Esophagus muscularis mucosa (tissue), 4 donors: ENCODE data around the gene MTMR11. TPM values are rescaled to one million over a fixed set of nuclear protein-coding genes. Genes with fewer than 3 reads are reported as not detected.

Experiments
- DNase-seq: peaks from one replicate; pipeline ENCODE4 v3.0.0-alpha.2; 2017; ENCODE audit errors: extremely low spot score
- H3K27ac ChIP-seq, 4 donors: fragments of 200-600 bp; sonication (generic); replicated peaks in 1 of 4; 1 replicate in 3 of 4; 2 replicates in 1 of 4; pipeline ENCODE4 v1.5.1; 2016 to 2019; ENCODE audit warnings: mild to moderate bottlenecking in 1 of 4
- H3K27me3 ChIP-seq, 4 donors: fragments of 200-600 bp; sonication (generic); one replicate each; pipeline versions ENCODE4 v1.5.1 to v1.6.0; 2016 to 2019
- H3K36me3 ChIP-seq, 4 donors: fragments of 200-600 bp; sonication (generic); one replicate each; pipeline ENCODE4 v1.5.1; 2016 to 2019
- H3K4me1 ChIP-seq, 4 donors: fragments of 200-600 bp; sonication (generic); one replicate each; pipeline ENCODE4 v1.5.1; 2016 to 2019
- H3K4me3 ChIP-seq, 4 donors: fragments of 200-600 bp; sonication (generic); 1 replicate in 2 of 4; 2 replicates in 2 of 4; pipeline ENCODE4 v1.5.1; 2016 to 2019; ENCODE audit warnings: mild to moderate bottlenecking in 4 of 4, moderate library complexity in 1 of 4
- H3K9me3 ChIP-seq, 4 donors: fragments of 200-600 bp; sonication (generic); 1 replicate in 3 of 4; 2 replicates in 1 of 4; pipeline ENCODE4 v1.5.1; 2016 to 2019
- EP300 ChIP-seq: sonication (generic); formaldehyde crosslinking; IDR thresholded peaks from one replicate; pipeline ENCODE4 v1.6.1; 2017; ENCODE audit warnings: antibody characterized with exemption
- POLR2A ChIP-seq: fragments of 450-650 bp; IDR thresholded peaks from one replicate; pipeline ENCODE4 v1.6.1; 2017; ENCODE audit warnings: antibody characterized with exemption, moderate library complexity, mild to moderate bottlenecking, low read depth
- POLR2AphosphoS5 ChIP-seq, 2 donors: sonication (generic); formaldehyde crosslinking; IDR thresholded peaks; one replicate each; pipeline ENCODE4 v1.6.1; 2017; ENCODE audit warnings: antibody characterized with exemption in 2 of 2
- WGBS: methylation state at CpG from one replicate; pipeline ENCODE4 v1.1.5; 2018; 5-methylcytosine and 5-hydroxymethylcytosine counted together
- intact Hi-C: fragments of 100-400 bp; cut with DNase I; formaldehyde crosslinking; loops from one replicate; pipeline ENCODE4 v1.15.1; 2023
- total RNA-seq, 4 donors: library from RNA; depleted of rRNA; stranded (reverse); fragments of >200 nt; gene quantifications; one replicate each; pipeline versions ENCODE4 v1.1.0 to v1.2.1, GENCODE V29; 2016
- TF ChIP-seq, protein P1 (sequence below), 3 experiments: fragments of 200-600 bp in 2 of 3; fragments of 450-650 bp in 1 of 3; sonication (generic) in 2 of 3; IDR thresholded peaks; one replicate each; pipeline ENCODE4 v1.5.1; 2017 to 2019; ENCODE audit warnings: antibody characterized with exemption in 3 of 3, mild to moderate bottlenecking in 2 of 3, moderate library complexity in 1 of 3

Gene MTMR11
- 10 to 100 TPM in 2 of 4 donors, 1 to 10 TPM in 2; 7.3 to 15.0 (median 10.5) TPM for total RNA-seq

GRCh38 chr1:149936170-149936991 is at the start of gene MTMR11:
Gene MTMR11 (minus strand): TSS chr1:149936879. CDS start chr1:149936647, 232 bp downstream.
- H3K9me3 ChIP-seq = no peaks in the 10 kb centered on the region
- peaks cover 0 to 24% (median 8%) of the 10 kb centered on the region in 4 donors for H3K36me3 ChIP-seq
- 18% methylated on average over 18 of the region's 18 CpGs for WGBS
- no peaks in the 10 kb centered on the region for H3K27me3 ChIP-seq
- DNase-seq = no peak
- intact Hi-C loops = no loop called here
- peak within 1 kb of the TSS; percentile 81 to 84 (median 82) for H3K27ac ChIP-seq
- peak; percentile 43 to 56 for TF ChIP-seq POLR2AphosphoS5 (IDR thresholded peaks at IDR 0.05)
- TF ChIP-seq, protein P1, sequence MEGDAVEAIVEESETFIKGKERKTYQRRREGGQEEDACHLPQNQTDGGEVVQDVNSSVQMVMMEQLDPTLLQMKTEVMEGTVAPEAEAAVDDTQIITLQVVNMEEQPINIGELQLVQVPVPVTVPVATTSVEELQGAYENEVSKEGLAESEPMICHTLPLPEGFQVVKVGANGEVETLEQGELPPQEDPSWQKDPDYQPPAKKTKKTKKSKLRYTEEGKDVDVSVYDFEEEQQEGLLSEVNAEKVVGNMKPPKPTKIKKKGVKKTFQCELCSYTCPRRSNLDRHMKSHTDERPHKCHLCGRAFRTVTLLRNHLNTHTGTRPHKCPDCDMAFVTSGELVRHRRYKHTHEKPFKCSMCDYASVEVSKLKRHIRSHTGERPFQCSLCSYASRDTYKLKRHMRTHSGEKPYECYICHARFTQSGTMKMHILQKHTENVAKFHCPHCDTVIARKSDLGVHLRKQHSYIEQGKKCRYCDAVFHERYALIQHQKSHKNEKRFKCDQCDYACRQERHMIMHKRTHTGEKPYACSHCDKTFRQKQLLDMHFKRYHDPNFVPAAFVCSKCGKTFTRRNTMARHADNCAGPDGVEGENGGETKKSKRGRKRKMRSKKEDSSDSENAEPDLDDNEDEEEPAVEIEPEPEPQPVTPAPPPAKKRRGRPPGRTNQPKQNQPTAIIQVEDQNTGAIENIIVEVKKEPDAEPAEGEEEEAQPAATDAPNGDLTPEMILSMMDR (IDR thresholded peaks at IDR 0.05) = no peak
- peak within 1 kb of the TSS; percentile 55 to 70 (median 66) for H3K4me3 ChIP-seq
- H3K4me1 ChIP-seq = peaks cover 26 to 58% (median 49%) of the 10 kb centered on the region in 4 donors

DNA sequence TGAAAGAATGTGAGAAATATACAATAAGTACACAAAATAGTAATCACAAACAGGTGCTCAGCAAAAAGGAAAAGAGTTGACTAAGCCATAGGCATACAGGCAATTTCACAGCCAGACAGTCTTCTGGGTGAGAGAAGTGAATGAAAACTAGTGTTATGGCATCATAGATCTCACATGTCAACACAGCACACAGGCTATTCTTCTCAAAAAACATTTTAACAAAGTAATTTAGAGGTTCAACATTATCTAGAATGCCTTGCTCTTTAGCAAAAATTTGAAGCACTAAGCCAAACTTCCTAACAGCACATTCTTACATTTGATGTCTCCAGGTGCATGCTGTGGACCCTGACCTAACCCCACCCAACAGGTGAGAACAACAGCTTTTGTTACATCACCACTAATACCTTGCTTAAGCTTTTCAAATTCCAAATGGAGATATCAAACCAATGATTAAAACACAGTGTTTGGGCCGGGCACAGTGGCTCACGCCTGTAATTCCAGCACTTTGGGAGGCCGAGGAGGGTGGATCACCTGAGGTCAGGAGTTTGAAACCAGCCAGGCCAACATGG is 43.4 kb upstream of the MTMR11 start:
- peaks cover 17 to 27% (median 21%) of the 10 kb centered on the region in 4 donors for H3K36me3 ChIP-seq
- TF ChIP-seq EP300 (no peak), POLR2A (no peak)
- H3K27me3 ChIP-seq = no peaks in the 10 kb centered on the region
- WGBS = 95% methylated on average over 3 of the region's 3 CpGs
- no peaks in the 10 kb centered on the region for H3K9me3 ChIP-seq
- no peak overlapping the region for H3K4me3 ChIP-seq
- DNase-seq = no peak
- intact Hi-C loops = no loop called here
- peaks cover 11 to 63% (median 49%) of the 10 kb centered on the region in 4 donors for H3K4me1 ChIP-seq
- H3K27ac ChIP-seq = no peak overlapping the region

- Histone ChIP-seq H3K36me3 (peaks cover 22 to 29% (median 26%) of the 10 kb centered on the region in 4 donors), H3K27ac (no peak overlapping the region), H3K4me1 (peaks cover 11 to 59% (median 47%) of the 10 kb centered on the region in 4 donors), H3K9me3 (no peaks in the 10 kb centered on the region), H3K27me3 (no peaks in the 10 kb centered on the region), H3K4me3 (no peak overlapping the region)
- DNase-seq = no peak
- intact Hi-C loops = no loop called here
- WGBS = 95% methylated on average over 2 of the region's 2 CpGs
- TF ChIP-seq EP300 (no peak), POLR2AphosphoS5 (IDR thresholded peaks at IDR 0.05) (no peak), POLR2A (no peak)
- TF ChIP-seq, protein P1 (IDR thresholded peaks at IDR 0.05) = no peak
These were observed 42.7 kb upstream of the MTMR11 start for GRCh38 chr1:149979245-149979971.

DNA sequence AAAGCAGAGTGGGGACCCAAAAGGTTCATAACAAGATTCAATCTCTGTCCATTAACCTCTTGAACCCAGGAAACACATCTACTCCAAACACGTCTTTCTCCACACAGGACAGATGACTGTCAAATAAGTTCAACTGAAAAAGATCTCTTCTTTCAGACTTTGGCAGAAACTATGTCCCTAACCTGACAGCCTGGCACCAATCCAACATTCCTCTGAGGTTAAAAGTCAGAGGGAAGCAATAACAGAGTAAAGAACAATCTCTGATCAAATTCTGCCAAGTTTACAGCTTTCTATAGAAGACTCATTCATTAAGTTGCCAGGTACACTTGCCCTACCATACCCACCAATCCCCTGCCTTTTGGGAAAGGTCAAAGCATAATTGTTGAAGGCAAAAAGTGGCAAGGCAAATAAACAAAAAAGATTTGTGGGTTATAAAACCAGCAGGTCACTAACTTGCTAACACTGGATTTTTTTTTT is 41.9 kb upstream of the MTMR11 start:
- WGBS = 13% methylated on average over 1 of the region's 1 CpG
- intact Hi-C loops = no loop called here
- Histone ChIP-seq H3K4me3 (no peak overlapping the region), H3K9me3 (no peaks in the 10 kb centered on the region), H3K27ac (no peak overlapping the region), H3K4me1 (peaks cover 11 to 55% (median 45%) of the 10 kb centered on the region in 4 donors), H3K27me3 (no peaks in the 10 kb centered on the region), H3K36me3 (peaks cover 23 to 36% (median 30%) of the 10 kb centered on the region in 4 donors)
- TF ChIP-seq POLR2AphosphoS5 (IDR thresholded peaks at IDR 0.05) (no peak), POLR2A (no peak), EP300 (no peak)
- TF ChIP-seq, protein P1 (IDR thresholded peaks at IDR 0.05) = no peak
- DNase-seq = no peak

- H3K27ac ChIP-seq = no peak overlapping the region
- no peaks in the 10 kb centered on the region for H3K27me3 ChIP-seq
- H3K4me3 ChIP-seq = no peak overlapping the region
- peaks cover 23 to 49% (median 42%) of the 10 kb centered on the region in 4 donors for H3K36me3 ChIP-seq
- WGBS = 88% methylated on average over 3 of the region's 3 CpGs
- H3K4me1 ChIP-seq = peaks cover 11 to 55% (median 45%) of the 10 kb centered on the region in 4 donors
- no peak for DNase-seq
- intact Hi-C loops = no loop called here
- no peaks in the 10 kb centered on the region for H3K9me3 ChIP-seq
- TF ChIP-seq, protein P1 (IDR thresholded peaks at IDR 0.05) = no peak
- no peak for TF ChIP-seq POLR2A
- no peak for TF ChIP-seq EP300
- TF ChIP-seq POLR2AphosphoS5 (IDR thresholded peaks at IDR 0.05) = no peak
These were observed 40.7 kb upstream of the MTMR11 start for GRCh38 chr1:149977345-149977744.
